Measurements from ENCODE around the gene RAMACL. TPM values are rescaled to one million over a fixed set of nuclear protein-coding genes. Genes with fewer than 3 reads are reported as not detected.
"Not testable (repeated sequence)": the region's sequence is repeated elsewhere in the genome, so short reads cannot be mapped to it uniquely, and the experiment has no call there.

Gene RAMACL
- polyA plus RNA-seq, 10 donors, result 0.09 to 0.73 (median 0.20) TPM; not detected in 4

- DNase-seq, result peak in 1 of 3 donors; percentile 80
Measured at GRCh38 chr6:166598441-166599138, 12.1 kb upstream of the RAMACL start.

- DNase-seq, result no peak
Measured at GRCh38 chr6:166597711-166598440, 11.4 kb upstream of the RAMACL start.

DNA sequence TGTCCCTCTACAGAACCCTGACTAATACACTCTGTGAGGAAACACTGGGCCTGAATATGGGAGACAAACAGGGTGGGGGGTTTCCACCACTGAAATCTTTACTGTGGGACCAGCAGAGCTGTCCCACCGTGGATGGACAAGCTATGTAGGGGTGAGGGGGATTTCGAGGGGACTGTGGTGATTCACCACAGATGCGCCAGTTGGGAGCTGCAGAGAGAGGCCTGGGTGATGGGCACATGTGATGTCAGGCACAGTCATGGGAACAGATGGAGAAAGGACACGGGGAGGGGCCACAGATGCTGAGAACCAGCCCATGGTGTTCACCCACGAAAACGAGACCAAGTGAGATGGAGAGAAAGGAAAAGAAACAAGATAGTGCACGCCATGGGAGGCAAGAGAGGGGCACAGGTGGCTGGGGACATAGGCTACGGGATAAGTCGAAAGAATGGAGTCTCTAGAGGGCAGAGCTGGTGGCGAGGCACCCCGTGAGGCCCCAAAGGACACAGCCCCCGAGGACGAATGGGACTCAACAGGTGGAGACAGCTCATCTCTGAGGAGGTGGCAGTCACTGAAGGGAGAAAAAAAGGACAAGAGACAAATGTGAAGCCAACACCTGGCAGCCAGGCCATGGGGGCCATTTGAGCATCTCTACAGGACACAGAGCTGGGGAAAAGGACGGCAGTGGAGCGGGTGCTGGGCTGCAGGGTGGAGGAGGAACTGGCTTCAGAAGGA is 10.5 kb upstream of the RAMACL start:
- no peak for DNase-seq

DNA sequence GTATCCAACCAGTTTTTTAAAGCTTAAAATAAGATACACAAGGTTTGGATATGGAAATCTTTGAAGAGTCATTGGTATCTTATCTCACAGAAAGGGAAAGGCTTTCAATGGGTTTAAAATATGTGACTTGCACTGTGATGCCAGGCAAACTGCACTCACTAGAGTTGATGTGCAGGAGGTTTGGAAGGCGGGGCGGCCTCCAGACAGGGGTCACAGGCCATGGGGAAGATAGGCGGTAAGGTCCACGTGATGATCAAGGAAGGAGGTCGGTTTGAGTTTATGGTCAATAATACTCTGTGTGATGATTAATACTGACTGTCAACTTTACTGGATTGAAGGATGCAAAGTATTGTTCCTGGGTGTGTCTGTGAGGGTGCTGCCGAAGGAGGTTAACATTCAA is 9.5 kb upstream of the RAMACL start:
- DNase-seq, result no peak

DNA sequence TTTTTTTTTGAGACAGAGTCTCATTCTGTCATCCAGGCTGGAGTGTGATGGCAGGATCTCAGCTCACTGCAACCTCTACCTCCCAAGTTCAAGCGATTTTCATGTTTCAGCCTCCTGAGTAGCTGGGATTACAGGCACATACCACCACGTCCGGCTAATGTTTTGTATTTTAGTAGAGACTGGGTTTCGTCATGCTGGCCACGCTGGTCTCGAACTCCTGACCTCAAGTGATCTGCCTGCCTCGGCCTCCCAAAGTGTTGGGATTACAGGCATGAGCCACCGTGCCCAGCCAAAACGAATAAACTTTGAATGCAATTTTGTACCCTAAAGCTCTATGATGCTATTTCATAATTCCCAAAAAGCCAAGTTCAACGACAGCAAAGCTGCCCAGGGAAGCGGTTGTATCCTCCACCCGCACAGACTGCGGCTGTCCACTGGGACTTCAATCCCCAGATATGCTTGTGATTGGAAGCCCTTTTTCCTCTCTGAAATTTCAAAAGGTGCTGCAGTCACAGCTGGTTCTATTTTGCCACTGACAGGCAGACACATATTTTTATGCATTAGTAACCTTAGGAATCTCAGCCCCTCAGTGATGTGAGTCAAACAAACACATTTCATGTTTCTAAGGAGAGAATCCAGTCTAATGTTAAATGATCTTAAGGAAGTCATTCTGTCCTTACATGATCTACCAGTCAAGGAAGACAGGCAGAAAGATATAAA is 8.7 kb upstream of the RAMACL start:
- peak in 1 of 3 donors; percentile 86 for DNase-seq

DNA sequence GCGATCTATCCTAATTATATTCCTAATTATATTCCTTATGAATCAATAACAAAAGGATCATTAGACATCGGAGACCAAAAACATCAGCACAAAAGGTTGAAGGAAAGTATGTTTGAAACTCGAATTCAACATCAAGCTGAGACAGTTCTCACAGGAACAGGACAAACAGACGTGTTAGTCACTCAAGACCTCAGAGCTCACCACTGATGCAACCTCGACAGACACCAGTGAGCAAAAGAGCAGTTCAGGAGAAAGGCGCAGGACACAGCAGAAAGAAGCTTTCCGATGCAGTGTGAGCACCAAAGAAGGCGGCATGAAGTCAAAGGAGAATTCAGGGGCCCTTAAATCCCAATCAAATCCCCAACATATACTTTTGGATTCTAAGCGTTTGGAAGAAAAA is 6.3 kb upstream of the RAMACL start:
- no peak for DNase-seq

DNA sequence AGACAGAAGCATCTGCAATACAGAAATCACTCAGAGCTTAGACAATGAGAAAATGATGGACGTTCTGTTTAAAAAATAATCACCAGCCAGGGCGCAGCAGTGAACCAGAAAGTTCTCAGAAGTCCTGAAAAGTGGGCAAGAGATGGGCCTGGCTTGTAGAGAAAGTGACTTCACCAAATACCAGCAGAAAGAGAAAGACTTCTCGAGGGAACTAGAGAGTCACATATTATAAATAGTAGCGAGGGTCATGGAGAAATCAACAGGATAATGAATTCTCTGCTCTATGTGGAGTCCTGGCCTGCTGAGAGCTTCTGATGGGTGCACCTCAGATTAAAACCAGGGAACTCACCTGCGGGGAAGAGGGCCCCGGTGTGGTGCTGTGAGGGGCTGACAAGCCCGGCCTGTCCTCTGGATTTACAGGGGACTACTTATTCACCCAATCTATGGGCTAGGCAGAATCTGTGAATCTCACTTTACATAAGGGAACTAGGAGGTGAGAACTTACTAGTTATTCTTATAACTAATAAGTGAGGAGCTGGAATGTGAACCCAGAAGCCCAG is 5.6 kb upstream of the RAMACL start:
- no peak for DNase-seq

- DNase-seq, result no peak
Measured at GRCh38 chr6:166591026-166591425, 4.5 kb upstream of the RAMACL start.

GRCh38 chr6:166589786-166590574 is 3.5 kb upstream of the RAMACL start:
- DNase-seq, result no peak

GRCh38 chr6:166589337-166589731 is 2.9 kb upstream of the RAMACL start:
- DNase-seq, result no peak

GRCh38 chr6:166588691-166589336 is 2.3 kb upstream of the RAMACL start:
- peak in 2 of 3 donors; percentile 62 for DNase-seq

- no peak for DNase-seq
Measured at GRCh38 chr6:166587631-166588413, 1.3 kb upstream of the RAMACL start.

DNA sequence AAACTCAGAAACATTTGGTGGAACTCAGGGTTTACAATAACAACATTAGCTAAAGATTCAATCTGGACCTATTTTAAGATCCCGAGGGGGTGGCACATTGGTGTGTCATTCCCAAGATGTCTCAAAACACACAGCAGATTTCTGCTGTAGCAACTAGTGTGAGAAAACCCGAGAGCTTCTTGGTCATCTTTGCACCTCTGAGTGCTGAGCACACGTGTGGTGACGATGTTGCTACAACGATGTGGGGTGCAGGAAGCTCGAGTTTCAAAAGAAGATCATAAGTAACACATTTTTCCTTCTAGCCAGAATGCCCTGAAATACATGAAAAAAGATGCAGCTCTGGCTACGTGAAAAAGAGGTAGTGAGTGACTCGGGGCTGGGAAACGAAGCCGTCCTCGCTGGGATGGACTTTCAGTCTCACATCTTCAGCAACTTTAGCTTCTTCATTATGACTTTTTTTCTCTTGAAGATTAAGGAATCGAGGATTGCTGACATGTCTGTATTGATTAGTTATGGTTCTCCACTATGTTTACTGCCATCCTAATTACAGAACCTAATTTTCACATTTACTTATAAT is 1.5 kb downstream of the RAMACL start:
- no peak for DNase-seq

GRCh38 chr6:166584155-166584554 is 2.3 kb downstream of the RAMACL start:
- DNase-seq, result no peak

GRCh38 chr6:166583230-166583965 is 3.1 kb downstream of the RAMACL start:
- DNase-seq, result no peak

DNA sequence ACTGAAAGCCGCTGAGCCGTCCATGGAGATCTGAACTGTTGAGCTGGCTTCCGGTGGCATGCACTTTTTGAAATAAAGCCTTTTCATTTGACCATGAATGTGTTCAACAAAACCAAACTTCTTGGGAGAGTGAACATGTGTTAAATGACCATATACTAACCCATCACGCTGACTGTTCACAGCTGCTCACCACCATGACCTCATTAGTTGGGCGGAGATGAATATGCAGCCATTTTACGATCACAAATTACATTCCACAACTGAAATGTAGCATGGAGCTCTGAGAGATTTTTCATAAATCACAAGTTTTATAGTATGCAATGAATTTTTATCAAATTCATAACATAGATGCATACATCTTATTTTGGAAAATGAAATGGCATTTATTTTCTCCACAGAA is 4.2 kb downstream of the RAMACL start:
- DNase-seq, result peak in 2 of 3 donors; percentile 58 to 74

DNA sequence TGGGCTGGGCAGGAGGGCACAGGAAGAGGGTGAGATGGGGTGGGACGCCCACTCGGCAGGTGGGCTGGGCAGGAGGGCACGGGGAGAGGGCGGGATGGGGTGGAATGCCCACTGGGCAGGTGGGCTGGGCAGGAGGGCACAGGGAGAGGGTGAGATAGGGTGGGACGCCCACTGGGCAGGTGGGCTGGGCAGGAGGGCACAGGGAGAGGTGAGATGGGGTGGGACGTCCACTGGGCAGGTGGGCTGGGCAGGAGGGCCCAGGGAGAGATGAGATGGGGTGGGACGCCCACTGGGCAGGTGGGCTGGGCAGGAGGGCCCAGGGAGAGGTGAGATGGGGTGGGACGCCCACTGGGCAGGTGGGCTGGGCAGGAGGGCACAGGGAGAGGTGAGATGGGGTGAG is 4.7 kb downstream of the RAMACL start:
- not testable (repeated sequence) for DNase-seq

DNA sequence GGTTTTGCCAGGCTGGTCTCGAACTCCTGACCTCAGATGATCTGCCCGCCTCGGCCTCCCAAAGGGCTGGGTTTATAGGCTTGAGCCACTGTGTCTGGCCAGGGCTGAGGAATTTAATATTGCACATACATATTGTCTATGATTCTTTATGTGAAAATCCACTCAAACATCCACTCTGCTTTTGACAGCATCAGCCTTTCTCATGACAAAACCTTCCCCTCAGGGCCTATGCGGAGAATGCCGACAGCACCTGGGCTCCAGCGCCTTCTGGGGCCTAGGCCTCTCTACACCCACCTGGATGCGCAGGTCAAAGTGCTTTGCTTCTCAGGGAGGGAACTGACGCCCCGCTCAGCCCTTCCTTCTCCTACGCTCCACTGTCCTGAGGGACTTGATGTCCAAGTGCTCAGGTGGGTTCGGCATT is 5.4 kb downstream of the RAMACL start:
- no peak for DNase-seq

Measured in muscle of back (tissue), 11 donors.